GM18498 (cell line): ENCODE data around the gene SEMA5A.

Source experiments
- ATAC-seq: cut with Tn5 transposase; IDR thresholded peaks from one replicate; pipeline ENCODE4 v1.9.1; 2021; ENCODE audit warnings: mild to moderate bottlenecking, moderate library complexity; ENCODE audit not compliant: unreplicated experiment

Gene SEMA5A

GRCh38 chr5:9342161-9342787 lies 203.6 kb downstream of the SEMA5A start:
- ATAC-seq, result no peak

GRCh38 chr5:9340085-9340484 lies 205.8 kb downstream of the SEMA5A start:
- ATAC-seq, result no peak

- ATAC-seq, result no peak
These were observed 206.6 kb downstream of the SEMA5A start for GRCh38 chr5:9339206-9339818.

- ATAC-seq, result no peak
These were observed 207.1 kb downstream of the SEMA5A start for GRCh38 chr5:9338796-9339195.

- ATAC-seq, result no peak
These were observed 207.8 kb downstream of the SEMA5A start for GRCh38 chr5:9337928-9338595.

- ATAC-seq, result no peak
These were observed 209.9 kb downstream of the SEMA5A start for GRCh38 chr5:9335754-9336495.

GRCh38 chr5:9335269-9335668 lies 210.6 kb downstream of the SEMA5A start:
- no peak for ATAC-seq

- ATAC-seq, result no peak
These were observed 213.8 kb downstream of the SEMA5A start for GRCh38 chr5:9332026-9332425.

GRCh38 chr5:9331372-9331771 lies 214.5 kb downstream of the SEMA5A start:
- ATAC-seq, result no peak

- no peak for ATAC-seq
These were observed 216.8 kb downstream of the SEMA5A start for GRCh38 chr5:9329125-9329524.

GRCh38 chr5:9325549-9325948 lies 220.3 kb downstream of the SEMA5A start:
- no peak for ATAC-seq

- no peak for ATAC-seq
These were observed 221.4 kb downstream of the SEMA5A start for GRCh38 chr5:9324348-9325077.

GRCh38 chr5:9320652-9321051 lies 225.2 kb downstream of the SEMA5A start:
- no peak for ATAC-seq

GRCh38 chr5:9318031-9318430 lies 227.8 kb downstream of the SEMA5A start:
- ATAC-seq, result no peak

GRCh38 chr5:9316733-9317132 lies 229.1 kb downstream of the SEMA5A start:
- ATAC-seq, result no peak

GRCh38 chr5:9316041-9316440 lies 229.8 kb downstream of the SEMA5A start:
- ATAC-seq, result no peak

- ATAC-seq, result no peak
These were observed 231.3 kb downstream of the SEMA5A start for GRCh38 chr5:9314558-9314957.

GRCh38 chr5:9313751-9314150 lies 232.1 kb downstream of the SEMA5A start:
- no peak for ATAC-seq

- ATAC-seq, result no peak
These were observed 238.7 kb downstream of the SEMA5A start for GRCh38 chr5:9307150-9307549.

GRCh38 chr5:9302218-9302617 lies 243.7 kb downstream of the SEMA5A start:
- no peak for ATAC-seq

- no peak for ATAC-seq
These were observed 244.7 kb downstream of the SEMA5A start for GRCh38 chr5:9301200-9301599.
